Muscle layer of colon (tissue), 2 donors: ENCODE data around the gene TDRD1.

Source experiments
- H3K27ac ChIP-seq: one replicate; pipeline ENCODE4 v1.7.0; 2013; ENCODE audit warnings: low read depth, mild to moderate bottlenecking, low read length, moderate library complexity
- H3K27me3 ChIP-seq, 2 donors: one replicate each; pipeline ENCODE4 v1.7.0; 2013; ENCODE audit warnings: low read length in 2 of 2, mild to moderate bottlenecking in 2 of 2; ENCODE audit not compliant: insufficient read depth in 2 of 2, control insufficient read depth in 1 of 2
- H3K36me3 ChIP-seq: one replicate; pipeline ENCODE4 v1.7.0; 2013; ENCODE audit warnings: mild to moderate bottlenecking, low read length; ENCODE audit not compliant: insufficient read depth
- H3K4me1 ChIP-seq: one replicate; pipeline ENCODE4 v1.7.0; 2013; ENCODE audit warnings: mild to moderate bottlenecking, low read length; ENCODE audit not compliant: insufficient read depth
- H3K4me3 ChIP-seq, 2 donors: one replicate each; pipeline ENCODE4 v1.7.0; 2013; ENCODE audit warnings: low read length in 2 of 2, low read depth in 1 of 2, mild to moderate bottlenecking in 1 of 2, moderate library complexity in 1 of 2
- H3K9ac ChIP-seq: one replicate; pipeline ENCODE4 v1.7.0; 2013; ENCODE audit warnings: low read length
- H3K9me3 ChIP-seq: one replicate; pipeline ENCODE4 v1.7.0; 2013; ENCODE audit warnings: mild to moderate bottlenecking, low read length
- donor health status: abdominal sarcoma.
- donor health status: Adenocarcinoma of cecum.

The TDRD1 gene

GRCh38 chr10:114175667-114176066, 3.5 kb upstream of the TDRD1 start:
- Histone ChIP-seq H3K36me3 (no peaks in the 10 kb centered on the region), H3K27ac (no peak overlapping the region), H3K9me3 (no peaks in the 10 kb centered on the region), H3K27me3 (no peaks in the 10 kb centered on the region), H3K9ac (no peak overlapping the region), H3K4me3 (no peak overlapping the region), H3K4me1 (peaks cover 6% of the 10 kb centered on the region)

- Histone ChIP-seq H3K27ac (no peak overlapping the region), H3K9ac (no peak overlapping the region), H3K4me1 (peaks cover 6% of the 10 kb centered on the region), H3K9me3 (no peaks in the 10 kb centered on the region), H3K27me3 (no peaks in the 10 kb centered on the region), H3K4me3 (no peak overlapping the region), H3K36me3 (no peaks in the 10 kb centered on the region)
Measured at GRCh38 chr10:114176511-114176910, 2.6 kb upstream of the TDRD1 start.

GRCh38 chr10:114179747-114180146, 594 bp downstream of the TDRD1 start:
- H3K36me3 ChIP-seq = no peaks in the 10 kb centered on the region
- H3K9ac ChIP-seq = no peak overlapping the region
- no peak overlapping the region for H3K27ac ChIP-seq
- H3K9me3 ChIP-seq = no peaks in the 10 kb centered on the region
- H3K4me3 ChIP-seq = no peak overlapping the region
- no peaks in the 10 kb centered on the region for H3K4me1 ChIP-seq
- H3K27me3 ChIP-seq = no peaks in the 10 kb centered on the region

DNA sequence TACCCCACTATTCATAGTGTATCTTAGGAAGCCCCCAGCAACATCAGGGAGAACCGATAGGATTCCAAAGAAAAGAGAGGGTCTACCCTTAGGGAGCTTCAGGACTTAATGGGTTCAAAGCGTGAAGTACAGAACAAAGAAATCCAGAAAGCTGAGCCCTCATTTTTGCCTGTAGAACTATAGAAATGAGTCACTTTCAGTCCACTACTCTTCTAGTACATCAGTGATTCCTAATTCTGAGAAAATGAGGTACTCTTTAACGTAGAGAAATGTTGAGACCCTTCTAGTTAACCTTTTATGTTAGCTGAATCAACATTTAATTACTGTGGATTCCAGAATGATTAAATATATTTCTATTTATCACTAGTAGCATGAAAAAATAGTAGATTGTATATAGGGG, 1.8 kb downstream of the TDRD1 start:
- H3K36me3 ChIP-seq = no peaks in the 10 kb centered on the region
- no peaks in the 10 kb centered on the region for H3K4me1 ChIP-seq
- H3K27ac ChIP-seq = no peak overlapping the region
- no peak overlapping the region for H3K4me3 ChIP-seq
- no peaks in the 10 kb centered on the region for H3K27me3 ChIP-seq
- H3K9me3 ChIP-seq = no peaks in the 10 kb centered on the region
- no peak overlapping the region for H3K9ac ChIP-seq

DNA sequence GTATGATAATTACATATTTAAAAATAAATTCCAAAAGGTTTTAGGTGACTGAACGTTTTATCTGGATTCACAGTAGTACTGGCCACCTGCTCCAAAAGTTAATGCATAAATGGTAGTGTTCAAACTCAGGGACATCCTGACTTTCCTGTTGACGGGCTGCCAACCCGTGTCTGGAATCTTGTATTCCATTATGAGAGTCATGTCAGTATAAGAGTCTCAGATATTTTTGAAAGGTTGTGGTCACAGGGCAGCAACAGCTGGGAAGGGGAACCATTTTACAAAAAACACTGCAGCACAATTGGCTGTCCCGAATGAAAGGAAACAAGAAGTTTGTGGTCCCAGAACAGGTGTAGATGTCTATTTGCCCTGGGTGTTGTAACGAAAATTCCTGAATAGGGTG, 2.8 kb downstream of the TDRD1 start:
- no peaks in the 10 kb centered on the region for H3K4me1 ChIP-seq
- H3K4me3 ChIP-seq = no peak overlapping the region
- no peaks in the 10 kb centered on the region for H3K9me3 ChIP-seq
- H3K36me3 ChIP-seq = no peaks in the 10 kb centered on the region
- H3K27me3 ChIP-seq = no peaks in the 10 kb centered on the region
- H3K9ac ChIP-seq = no peak overlapping the region
- H3K27ac ChIP-seq = no peak overlapping the region

GRCh38 chr10:114183563-114183962, 4.4 kb downstream of the TDRD1 start:
- no peaks in the 10 kb centered on the region for H3K9me3 ChIP-seq
- H3K27ac ChIP-seq = no peak overlapping the region
- no peaks in the 10 kb centered on the region for H3K36me3 ChIP-seq
- no peak overlapping the region for H3K9ac ChIP-seq
- no peaks in the 10 kb centered on the region for H3K4me1 ChIP-seq
- H3K4me3 ChIP-seq = no peak overlapping the region
- H3K27me3 ChIP-seq = no peaks in the 10 kb centered on the region

- no peaks in the 10 kb centered on the region for H3K4me1 ChIP-seq
- H3K9me3 ChIP-seq = no peaks in the 10 kb centered on the region
- no peak overlapping the region for H3K9ac ChIP-seq
- no peaks in the 10 kb centered on the region for H3K27me3 ChIP-seq
- no peak overlapping the region for H3K4me3 ChIP-seq
- no peak overlapping the region for H3K27ac ChIP-seq
- H3K36me3 ChIP-seq = no peaks in the 10 kb centered on the region
Measured at GRCh38 chr10:114184276-114184675, 5.1 kb downstream of the TDRD1 start.

DNA sequence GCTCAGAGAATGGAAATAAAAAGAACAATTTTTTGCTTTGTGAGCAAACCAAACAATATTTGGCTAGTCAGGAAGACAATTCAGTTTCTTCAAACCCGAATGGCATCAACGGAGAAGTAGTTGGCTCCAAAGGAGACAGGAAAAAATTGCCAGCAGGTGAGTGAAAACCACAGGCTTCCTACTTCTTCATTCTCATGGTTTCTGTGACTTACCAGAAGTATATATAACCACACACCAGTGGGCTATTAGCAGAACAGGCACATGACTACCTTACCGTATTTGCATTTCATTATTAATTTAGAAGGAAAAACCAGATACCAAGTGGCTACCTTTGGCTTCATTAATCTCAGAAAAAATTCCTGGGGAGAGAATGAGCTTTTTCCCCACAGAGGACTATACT, 8.8 kb downstream of the TDRD1 start:
- no peaks in the 10 kb centered on the region for H3K9me3 ChIP-seq
- H3K27ac ChIP-seq = no peak overlapping the region
- no peaks in the 10 kb centered on the region for H3K36me3 ChIP-seq
- H3K4me1 ChIP-seq = no peaks in the 10 kb centered on the region
- no peak overlapping the region for H3K4me3 ChIP-seq
- no peaks in the 10 kb centered on the region for H3K27me3 ChIP-seq
- no peak overlapping the region for H3K9ac ChIP-seq

DNA sequence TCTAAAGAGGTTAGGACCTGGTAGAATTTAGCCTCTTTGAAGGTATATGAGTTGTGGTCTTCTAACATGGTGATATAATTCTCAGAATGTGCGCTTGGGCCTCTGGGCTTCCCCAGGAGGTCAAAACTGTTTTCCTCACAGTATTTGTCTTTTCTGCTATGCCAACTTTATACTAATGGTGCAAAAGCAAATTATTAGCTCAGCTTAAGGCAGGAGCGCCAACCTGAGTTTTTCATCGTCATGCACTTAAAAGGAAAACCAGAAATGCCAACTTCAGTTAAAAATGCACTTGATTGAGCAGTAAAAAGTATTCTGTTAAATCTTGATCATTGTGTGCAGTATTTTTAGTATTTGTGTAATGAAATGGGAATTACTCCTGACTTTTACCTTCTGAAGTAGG, 9.7 kb downstream of the TDRD1 start:
- no peak overlapping the region for H3K27ac ChIP-seq

DNA sequence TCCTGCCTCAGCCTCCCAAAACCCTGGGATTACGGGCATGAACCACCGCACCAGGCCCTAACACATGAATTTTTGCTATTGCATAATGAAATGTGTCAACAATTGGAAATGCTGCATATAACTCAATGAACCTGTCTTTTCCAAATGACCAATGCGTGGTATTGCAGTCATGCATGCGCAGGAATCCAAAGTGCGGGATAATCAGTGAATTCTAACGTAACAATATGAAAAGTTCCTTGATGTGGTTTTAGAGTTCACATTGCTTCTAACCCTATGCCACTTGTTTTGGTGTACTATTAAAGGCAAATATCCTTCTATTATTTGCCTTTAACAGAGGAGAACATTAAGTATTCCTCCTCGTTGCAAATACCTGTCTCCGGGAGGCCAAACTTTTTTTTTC, 10.5 kb downstream of the TDRD1 start:
- Histone ChIP-seq H3K4me3 (no peak overlapping the region), H3K9ac (no peak overlapping the region), H3K9me3 (no peaks in the 10 kb centered on the region), H3K27me3 (no peaks in the 10 kb centered on the region), H3K36me3 (no peaks in the 10 kb centered on the region), H3K27ac (no peak overlapping the region), H3K4me1 (no peaks in the 10 kb centered on the region)

More for the DNA sequence above, 9.7 kb downstream of the TDRD1 start:
- H3K9ac ChIP-seq = no peak overlapping the region
- H3K4me3 ChIP-seq = no peak overlapping the region
- H3K4me1 ChIP-seq = no peaks in the 10 kb centered on the region
- H3K27me3 ChIP-seq = no peaks in the 10 kb centered on the region
- no peaks in the 10 kb centered on the region for H3K9me3 ChIP-seq
- no peaks in the 10 kb centered on the region for H3K36me3 ChIP-seq

GRCh38 chr10:114195079-114195478, 15.9 kb downstream of the TDRD1 start:
- Histone ChIP-seq H3K36me3 (no peaks in the 10 kb centered on the region), H3K27me3 (no peaks in the 10 kb centered on the region), H3K9ac (no peak overlapping the region), H3K4me3 (no peak overlapping the region), H3K4me1 (no peaks in the 10 kb centered on the region), H3K9me3 (no peaks in the 10 kb centered on the region), H3K27ac (no peak overlapping the region)

- no peaks in the 10 kb centered on the region for H3K9me3 ChIP-seq
- no peaks in the 10 kb centered on the region for H3K4me1 ChIP-seq
- H3K27me3 ChIP-seq = no peaks in the 10 kb centered on the region
- H3K4me3 ChIP-seq = no peak overlapping the region
- no peak overlapping the region for H3K27ac ChIP-seq
- no peak overlapping the region for H3K9ac ChIP-seq
- no peaks in the 10 kb centered on the region for H3K36me3 ChIP-seq
Measured at GRCh38 chr10:114199239-114199638, 20.1 kb downstream of the TDRD1 start.
